GM21786 (cell line): Measurements from ENCODE around the gene AMY1B.
"Not testable (repeated sequence)": the region's sequence is repeated elsewhere in the genome, so short reads cannot be mapped to it uniquely, and the experiment has no call there.

Source experiments
- ATAC-seq: cut with Tn5 transposase; IDR thresholded peaks from one replicate; pipeline ENCODE4 v1.9.1; 2021; ENCODE audit not compliant: unreplicated experiment

Gene AMY1B

DNA sequence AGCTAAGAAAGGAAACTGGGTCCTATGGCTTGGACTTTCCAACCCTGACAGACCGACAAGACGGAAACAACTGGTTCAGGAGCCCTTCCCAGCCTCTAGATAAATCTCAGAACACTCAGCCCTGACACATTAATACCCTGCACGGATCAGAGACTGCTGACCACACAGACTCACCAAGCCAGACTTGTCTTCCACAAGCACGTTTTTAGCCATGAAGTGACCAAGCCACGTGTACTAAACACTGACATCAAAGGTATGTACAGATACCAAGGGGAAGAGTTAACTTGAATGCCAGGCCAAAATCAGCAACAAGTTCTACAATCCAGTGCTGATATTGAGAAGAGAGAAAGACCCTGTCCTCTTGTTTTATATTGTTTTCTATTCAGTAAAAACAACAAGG is at the start of gene AMY1B:
Gene AMY1B, minus strand, starts transcription at position 101 of the 400 bp plus-strand sequence. CDS start 571 bp downstream, outside the sequence.
- not testable (repeated sequence) for ATAC-seq

DNA sequence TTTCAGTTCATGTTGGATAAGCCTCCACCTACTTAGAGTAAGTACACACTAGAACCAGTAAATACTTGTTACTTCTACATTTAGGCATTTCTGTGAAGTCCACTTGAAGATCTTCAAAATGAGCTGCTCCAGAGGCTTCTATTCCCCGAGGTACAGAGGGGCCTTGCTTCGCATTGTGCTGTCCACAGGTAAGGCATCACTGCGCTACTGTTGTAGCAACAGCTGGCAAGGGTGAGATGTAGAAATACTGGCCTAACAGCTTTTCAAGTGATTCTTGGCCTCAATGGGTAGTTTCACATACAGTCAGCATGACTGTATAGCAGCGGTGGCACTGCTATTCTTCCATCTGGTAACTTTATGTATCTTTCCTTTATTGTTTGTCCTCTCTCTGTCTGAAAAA is 49.0 kb upstream of the AMY1B start:
- not testable (repeated sequence) for ATAC-seq

DNA sequence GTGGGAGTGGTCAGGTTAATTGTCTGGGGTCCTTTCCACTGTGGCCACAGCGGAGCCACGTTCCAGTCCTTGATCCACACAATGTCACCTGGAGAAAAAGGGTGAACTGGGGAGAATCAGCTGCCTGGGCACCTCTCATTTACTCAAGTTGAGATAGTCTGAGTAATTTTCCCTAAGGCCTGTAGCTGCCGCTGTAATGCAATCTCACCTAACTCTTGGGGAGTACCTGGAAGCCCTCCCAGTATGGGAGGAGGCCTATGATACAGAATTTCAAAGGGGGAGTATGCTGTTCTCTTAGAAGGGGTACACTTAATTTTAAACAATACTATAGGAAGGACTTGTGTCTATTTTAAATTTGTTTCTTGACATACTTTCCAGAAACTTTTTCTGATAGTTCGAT is 48.4 kb upstream of the AMY1B start:
- ATAC-seq: not testable (repeated sequence)

DNA sequence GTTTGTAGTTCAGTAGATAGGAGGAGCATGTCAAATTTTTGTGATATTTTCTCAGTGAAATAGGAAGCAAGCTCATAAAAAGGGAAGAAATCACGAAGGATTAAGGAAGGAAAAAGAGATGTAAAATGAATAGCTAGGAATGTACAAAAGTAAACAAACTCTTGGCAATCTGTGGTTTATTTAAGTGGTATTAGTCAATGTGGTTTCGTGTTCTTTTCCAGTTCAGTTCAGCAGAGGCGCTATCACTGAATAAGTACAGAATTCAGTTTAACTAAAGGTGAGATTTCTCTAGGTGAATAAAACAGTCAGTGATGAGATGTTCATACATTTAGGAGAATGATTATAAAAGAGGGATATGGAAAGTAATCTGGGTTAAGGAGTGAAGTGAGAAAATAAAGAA is 42.0 kb upstream of the AMY1B start:
- ATAC-seq: not testable (repeated sequence)

DNA sequence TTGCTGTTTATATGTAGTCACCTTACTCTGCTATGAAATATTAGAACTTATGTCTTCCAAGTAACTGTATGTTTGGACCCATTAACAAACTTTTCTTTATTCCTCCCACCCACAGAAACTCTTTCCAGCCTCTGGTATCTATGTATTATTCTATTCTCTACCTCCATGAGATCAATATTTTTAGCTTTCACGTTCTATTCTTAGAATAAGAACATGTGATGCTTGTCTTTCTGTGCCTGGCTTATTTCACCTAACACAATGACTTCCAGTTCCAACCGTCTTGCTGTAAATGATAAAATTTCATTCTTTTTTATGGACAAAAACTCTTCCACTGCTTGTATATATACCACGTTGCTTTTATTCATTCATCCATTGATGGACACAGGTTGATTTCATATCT is 39.3 kb upstream of the AMY1B start:
- not testable (repeated sequence) for ATAC-seq

DNA sequence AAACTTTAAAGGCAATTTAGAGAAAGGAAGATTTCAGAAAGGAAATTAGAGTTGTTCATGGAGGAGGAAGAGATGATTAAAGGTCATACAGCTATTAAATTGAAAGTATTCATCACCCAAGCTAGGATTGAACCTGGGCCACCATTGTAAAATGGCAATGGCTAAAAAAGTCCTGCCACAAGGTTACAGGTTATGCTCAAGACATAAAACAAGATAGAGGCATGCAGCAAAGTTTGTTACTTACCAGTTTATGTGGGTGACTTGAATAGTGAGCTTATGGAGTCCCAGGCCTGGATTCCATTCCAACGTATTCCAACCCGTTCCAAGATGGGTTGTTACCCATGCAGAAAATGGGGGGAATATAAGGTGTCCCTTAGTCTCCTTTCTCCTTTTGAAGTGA is 25.5 kb upstream of the AMY1B start:
- not testable (repeated sequence) for ATAC-seq

DNA sequence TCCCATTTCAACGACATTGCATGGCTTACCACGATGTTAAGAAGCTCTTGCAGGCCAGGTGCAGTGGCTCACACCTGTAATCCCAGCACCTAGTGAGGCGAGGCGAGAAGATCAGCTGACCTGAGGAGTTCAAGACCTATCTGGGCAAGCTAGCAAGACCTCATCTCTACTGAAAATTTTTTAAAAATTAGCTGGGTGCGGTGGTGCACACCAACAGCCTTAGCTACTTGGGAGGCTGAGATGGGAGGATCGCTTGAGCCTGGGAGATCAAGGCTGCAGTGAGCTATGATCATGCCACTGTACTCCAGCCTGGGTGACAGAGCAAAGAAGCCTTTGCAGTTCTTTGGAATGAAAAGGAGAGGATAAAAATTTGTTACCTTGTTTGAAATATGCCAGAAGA is 21.4 kb upstream of the AMY1B start:
- not testable (repeated sequence) for ATAC-seq

DNA sequence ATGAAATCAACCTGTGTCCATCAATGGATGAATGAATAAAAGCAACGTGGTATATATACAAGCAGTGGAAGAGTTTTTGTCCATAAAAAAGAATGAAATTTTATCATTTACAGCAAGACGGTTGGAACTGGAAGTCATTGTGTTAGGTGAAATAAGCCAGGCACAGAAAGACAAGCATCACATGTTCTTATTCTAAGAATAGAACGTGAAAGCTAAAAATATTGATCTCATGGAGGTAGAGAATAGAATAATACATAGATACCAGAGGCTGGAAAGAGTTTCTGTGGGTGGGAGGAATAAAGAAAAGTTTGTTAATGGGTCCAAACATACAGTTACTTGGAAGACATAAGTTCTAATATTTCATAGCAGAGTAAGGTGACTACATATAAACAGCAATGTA is 14.4 kb upstream of the AMY1B start:
- ATAC-seq: not testable (repeated sequence)

DNA sequence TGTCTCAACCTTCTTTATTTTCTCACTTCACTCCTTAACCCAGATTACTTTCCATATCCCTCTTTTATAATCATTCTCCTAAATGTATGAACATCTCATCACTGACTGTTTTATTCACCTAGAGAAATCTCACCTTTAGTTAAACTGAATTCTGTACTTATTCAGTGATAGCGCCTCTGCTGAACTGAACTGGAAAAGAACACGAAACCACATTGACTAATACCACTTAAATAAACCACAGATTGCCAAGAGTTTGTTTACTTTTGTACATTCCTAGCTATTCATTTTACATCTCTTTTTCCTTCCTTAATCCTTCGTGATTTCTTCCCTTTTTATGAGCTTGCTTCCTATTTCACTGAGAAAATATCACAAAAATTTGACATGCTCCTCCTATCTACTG is 11.7 kb upstream of the AMY1B start:
- not testable (repeated sequence) for ATAC-seq

DNA sequence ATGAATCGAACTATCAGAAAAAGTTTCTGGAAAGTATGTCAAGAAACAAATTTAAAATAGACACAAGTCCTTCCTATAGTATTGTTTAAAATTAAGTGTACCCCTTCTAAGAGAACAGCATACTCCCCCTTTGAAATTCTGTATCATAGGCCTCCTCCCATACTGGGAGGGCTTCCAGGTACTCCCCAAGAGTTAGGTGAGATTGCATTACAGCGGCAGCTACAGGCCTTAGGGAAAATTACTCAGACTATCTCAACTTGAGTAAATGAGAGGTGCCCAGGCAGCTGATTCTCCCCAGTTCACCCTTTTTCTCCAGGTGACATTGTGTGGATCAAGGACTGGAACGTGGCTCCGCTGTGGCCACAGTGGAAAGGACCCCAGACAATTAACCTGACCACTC is 5.2 kb upstream of the AMY1B start:
- not testable (repeated sequence) for ATAC-seq

DNA sequence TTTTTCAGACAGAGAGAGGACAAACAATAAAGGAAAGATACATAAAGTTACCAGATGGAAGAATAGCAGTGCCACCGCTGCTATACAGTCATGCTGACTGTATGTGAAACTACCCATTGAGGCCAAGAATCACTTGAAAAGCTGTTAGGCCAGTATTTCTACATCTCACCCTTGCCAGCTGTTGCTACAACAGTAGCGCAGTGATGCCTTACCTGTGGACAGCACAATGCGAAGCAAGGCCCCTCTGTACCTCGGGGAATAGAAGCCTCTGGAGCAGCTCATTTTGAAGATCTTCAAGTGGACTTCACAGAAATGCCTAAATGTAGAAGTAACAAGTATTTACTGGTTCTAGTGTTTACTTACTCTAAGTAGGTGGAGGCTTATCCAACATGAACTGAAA is 4.7 kb upstream of the AMY1B start:
- not testable (repeated sequence) for ATAC-seq

DNA sequence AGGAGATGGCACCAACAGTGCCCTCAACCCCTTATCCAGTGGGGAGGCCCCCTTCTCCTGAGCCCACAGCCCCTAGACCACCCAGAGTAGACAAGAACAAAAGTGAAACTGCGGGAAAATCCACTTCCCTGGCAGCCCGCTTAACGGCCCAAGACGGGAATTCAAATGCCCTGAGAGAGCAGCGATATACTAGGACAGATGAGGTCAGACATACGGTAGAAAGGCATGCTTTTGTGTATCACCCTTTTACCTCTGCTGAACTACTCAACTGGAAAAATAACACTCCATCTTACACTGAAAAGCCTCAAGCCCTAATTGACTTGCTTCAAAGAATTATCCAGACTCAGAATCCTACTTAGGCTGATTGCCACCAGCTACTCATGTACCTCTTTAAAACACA is 1.4 kb upstream of the AMY1B start:
- ATAC-seq: not testable (repeated sequence)

DNA sequence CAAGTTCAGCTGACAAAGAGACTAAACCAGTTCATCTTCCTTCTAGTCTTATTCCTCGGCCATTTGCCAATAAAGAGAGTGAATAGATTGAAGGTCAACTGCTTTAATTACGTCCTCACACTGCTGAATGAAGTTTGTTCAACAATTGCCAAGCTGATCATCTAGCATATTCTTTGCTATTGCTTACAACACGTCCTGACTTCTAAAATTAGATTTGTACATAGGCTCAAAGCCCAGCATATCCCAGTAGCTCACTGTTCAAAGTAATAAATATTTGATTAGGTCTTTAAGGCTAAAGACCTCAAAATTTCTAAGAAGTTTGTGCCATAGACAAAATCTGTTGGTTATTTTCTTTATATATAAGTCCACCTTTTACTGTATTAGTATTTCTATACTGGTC is 19.7 kb downstream of the AMY1B start:
- not testable (repeated sequence) for ATAC-seq

DNA sequence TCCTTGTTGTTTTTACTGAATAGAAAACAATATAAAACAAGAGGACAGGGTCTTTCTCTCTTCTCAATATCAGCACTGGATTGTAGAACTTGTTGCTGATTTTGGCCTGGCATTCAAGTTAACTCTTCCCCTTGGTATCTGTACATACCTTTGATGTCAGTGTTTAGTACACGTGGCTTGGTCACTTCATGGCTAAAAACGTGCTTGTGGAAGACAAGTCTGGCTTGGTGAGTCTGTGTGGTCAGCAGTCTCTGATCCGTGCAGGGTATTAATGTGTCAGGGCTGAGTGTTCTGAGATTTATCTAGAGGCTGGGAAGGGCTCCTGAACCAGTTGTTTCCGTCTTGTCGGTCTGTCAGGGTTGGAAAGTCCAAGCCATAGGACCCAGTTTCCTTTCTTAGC is 40.5 kb downstream of the AMY1B start, which contains the start of gene AMY1A:
Gene AMY1A, plus strand, starts transcription at position 301 of the 400 bp plus-strand sequence. CDS start 571 bp downstream, outside the sequence.
- not testable (repeated sequence) for ATAC-seq

DNA sequence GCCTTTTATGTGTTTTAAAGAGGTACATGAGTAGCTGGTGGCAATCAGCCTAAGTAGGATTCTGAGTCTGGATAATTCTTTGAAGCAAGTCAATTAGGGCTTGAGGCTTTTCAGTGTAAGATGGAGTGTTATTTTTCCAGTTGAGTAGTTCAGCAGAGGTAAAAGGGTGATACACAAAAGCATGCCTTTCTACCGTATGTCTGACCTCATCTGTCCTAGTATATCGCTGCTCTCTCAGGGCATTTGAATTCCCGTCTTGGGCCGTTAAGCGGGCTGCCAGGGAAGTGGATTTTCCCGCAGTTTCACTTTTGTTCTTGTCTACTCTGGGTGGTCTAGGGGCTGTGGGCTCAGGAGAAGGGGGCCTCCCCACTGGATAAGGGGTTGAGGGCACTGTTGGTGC is 41.9 kb downstream of the AMY1B start:
- ATAC-seq: not testable (repeated sequence)

DNA sequence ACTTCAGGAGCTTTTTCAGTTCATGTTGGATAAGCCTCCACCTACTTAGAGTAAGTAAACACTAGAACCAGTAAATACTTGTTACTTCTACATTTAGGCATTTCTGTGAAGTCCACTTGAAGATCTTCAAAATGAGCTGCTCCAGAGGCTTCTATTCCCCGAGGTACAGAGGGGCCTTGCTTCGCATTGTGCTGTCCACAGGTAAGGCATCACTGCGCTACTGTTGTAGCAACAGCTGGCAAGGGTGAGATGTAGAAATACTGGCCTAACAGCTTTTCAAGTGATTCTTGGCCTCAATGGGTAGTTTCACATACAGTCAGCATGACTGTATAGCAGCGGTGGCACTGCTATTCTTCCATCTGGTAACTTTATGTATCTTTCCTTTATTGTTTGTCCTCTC is 45.1 kb downstream of the AMY1B start:
- not testable (repeated sequence) for ATAC-seq

DNA sequence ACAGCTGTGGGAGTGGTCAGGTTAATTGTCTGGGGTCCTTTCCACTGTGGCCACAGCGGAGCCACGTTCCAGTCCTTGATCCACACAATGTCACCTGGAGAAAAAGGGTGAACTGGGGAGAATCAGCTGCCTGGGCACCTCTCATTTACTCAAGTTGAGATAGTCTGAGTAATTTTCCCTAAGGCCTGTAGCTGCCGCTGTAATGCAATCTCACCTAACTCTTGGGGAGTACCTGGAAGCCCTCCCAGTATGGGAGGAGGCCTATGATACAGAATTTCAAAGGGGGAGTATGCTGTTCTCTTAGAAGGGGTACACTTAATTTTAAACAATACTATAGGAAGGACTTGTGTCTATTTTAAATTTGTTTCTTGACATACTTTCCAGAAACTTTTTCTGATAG is 45.7 kb downstream of the AMY1B start:
- ATAC-seq: not testable (repeated sequence)

DNA sequence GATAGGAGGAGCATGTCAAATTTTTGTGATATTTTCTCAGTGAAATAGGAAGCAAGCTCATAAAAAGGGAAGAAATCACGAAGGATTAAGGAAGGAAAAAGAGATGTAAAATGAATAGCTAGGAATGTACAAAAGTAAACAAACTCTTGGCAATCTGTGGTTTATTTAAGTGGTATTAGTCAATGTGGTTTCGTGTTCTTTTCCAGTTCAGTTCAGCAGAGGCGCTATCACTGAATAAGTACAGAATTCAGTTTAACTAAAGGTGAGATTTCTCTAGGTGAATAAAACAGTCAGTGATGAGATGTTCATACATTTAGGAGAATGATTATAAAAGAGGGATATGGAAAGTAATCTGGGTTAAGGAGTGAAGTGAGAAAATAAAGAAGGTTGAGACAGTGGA is 52.1 kb downstream of the AMY1B start:
- ATAC-seq: not testable (repeated sequence)

DNA sequence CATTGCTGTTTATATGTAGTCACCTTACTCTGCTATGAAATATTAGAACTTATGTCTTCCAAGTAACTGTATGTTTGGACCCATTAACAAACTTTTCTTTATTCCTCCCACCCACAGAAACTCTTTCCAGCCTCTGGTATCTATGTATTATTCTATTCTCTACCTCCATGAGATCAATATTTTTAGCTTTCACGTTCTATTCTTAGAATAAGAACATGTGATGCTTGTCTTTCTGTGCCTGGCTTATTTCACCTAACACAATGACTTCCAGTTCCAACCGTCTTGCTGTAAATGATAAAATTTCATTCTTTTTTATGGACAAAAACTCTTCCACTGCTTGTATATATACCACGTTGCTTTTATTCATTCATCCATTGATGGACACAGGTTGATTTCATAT is 54.8 kb downstream of the AMY1B start:
- not testable (repeated sequence) for ATAC-seq
